ENCODE data around the gene DOK6.

GRCh38 chr18:69658103-69658502, 257.4 kb downstream of the DOK6 start:
- TF ChIP-seq, protein P1, sequence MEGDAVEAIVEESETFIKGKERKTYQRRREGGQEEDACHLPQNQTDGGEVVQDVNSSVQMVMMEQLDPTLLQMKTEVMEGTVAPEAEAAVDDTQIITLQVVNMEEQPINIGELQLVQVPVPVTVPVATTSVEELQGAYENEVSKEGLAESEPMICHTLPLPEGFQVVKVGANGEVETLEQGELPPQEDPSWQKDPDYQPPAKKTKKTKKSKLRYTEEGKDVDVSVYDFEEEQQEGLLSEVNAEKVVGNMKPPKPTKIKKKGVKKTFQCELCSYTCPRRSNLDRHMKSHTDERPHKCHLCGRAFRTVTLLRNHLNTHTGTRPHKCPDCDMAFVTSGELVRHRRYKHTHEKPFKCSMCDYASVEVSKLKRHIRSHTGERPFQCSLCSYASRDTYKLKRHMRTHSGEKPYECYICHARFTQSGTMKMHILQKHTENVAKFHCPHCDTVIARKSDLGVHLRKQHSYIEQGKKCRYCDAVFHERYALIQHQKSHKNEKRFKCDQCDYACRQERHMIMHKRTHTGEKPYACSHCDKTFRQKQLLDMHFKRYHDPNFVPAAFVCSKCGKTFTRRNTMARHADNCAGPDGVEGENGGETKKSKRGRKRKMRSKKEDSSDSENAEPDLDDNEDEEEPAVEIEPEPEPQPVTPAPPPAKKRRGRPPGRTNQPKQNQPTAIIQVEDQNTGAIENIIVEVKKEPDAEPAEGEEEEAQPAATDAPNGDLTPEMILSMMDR (IDR thresholded peaks at IDR 0.05) = no peak
- TF ChIP-seq POLR2A (IDR thresholded peaks at IDR 0.05) (no peak), EP300 (IDR thresholded peaks at IDR 0.05; ENCODE audit: low read depth) (no peak)

Data from transverse colon (tissue), 3 donors.